GM21381 (cell line): Measurements from ENCODE around the gene RNPS1.
A peak's percentile ranks its signal among the peaks of the same experiment; 100 is the strongest.

Source experiments
- ATAC-seq: cut with Tn5 transposase; IDR thresholded peaks from one replicate; pipeline ENCODE4 v1.9.1; 2021; ENCODE audit warnings: mild to moderate bottlenecking, moderate library complexity; ENCODE audit not compliant: unreplicated experiment

The RNPS1 gene

DNA sequence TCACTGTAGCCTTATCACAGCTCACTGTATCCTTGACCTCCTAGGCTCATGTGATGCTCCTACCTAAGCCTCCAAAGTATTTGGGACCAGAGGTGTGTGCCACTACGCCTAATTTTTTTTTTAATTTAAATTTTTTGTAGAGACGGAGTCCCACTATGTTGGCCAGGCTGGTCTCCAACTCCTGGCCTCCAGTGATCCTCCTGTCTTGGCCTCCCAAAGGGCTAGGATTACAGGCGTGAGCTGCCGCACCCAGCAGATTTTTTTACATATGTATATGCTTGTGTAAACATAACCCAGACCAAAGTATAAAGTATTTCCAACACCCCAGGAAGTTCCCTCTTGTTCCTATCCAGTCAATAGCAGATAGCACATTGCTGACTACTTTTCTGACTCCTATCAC lies 51.6 kb downstream of the RNPS1 start:
- no peak for ATAC-seq

GRCh38 chr16:2214719-2214968 lies 53.3 kb downstream of the RNPS1 start, which contains the start of gene PGP:
Gene PGP (minus strand): TSS chr16:2214840. CDS start chr16:2214777, 63 bp downstream.
- peak; percentile 78 for ATAC-seq

GRCh38 chr16:2213817-2214718 lies 53.9 kb downstream of the RNPS1 start:
- ATAC-seq, result peak; percentile 1

DNA sequence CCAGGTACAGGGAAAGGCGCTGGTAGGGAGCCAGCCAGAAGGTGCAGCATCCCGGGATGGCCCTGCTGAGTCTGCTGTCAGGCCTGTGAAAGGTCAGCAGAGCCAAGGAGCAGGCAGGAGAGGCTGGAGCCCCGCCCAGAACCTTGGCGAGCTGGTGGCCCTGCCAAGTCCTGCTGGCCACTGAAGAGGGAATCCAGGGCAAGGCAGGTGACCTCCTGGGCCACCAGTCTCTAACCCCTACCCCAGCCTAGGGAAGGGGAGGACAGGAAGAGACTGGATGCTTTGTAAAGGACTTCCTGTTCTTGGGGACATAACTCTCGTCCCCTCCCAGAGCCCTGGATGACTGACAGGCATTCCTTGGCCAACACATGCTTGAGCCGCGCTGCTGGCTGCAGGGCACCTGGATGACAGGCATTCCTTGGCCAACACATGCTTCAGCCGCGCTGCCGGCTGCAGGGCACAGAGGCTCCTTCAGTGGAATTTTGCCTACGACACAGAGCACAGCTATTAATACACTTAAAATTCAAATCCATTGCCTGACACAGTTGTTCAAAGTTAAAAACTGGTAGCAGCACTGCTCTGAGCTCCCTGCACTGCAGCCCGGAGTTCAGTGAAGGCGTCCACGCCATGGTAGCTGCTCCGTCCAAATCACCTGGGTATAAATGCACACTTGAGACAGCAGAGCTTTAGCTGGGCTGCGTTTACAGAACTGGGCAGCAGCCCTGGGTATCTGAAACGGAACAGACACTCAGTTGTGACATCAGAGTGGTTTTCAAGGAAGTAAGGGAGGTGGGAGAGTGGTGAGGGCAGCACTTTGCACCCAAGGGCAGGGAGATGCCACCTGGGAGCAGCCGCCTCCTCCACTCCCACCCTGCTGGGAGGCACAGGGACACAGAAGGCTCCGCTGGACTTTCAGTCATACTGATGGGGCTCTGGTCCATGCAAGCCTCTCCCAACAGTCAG lies 55.3 kb downstream of the RNPS1 start:
- ATAC-seq, result no peak

- no peak for ATAC-seq
Measured at GRCh38 chr16:2211923-2212347, 56.0 kb downstream of the RNPS1 start.

DNA sequence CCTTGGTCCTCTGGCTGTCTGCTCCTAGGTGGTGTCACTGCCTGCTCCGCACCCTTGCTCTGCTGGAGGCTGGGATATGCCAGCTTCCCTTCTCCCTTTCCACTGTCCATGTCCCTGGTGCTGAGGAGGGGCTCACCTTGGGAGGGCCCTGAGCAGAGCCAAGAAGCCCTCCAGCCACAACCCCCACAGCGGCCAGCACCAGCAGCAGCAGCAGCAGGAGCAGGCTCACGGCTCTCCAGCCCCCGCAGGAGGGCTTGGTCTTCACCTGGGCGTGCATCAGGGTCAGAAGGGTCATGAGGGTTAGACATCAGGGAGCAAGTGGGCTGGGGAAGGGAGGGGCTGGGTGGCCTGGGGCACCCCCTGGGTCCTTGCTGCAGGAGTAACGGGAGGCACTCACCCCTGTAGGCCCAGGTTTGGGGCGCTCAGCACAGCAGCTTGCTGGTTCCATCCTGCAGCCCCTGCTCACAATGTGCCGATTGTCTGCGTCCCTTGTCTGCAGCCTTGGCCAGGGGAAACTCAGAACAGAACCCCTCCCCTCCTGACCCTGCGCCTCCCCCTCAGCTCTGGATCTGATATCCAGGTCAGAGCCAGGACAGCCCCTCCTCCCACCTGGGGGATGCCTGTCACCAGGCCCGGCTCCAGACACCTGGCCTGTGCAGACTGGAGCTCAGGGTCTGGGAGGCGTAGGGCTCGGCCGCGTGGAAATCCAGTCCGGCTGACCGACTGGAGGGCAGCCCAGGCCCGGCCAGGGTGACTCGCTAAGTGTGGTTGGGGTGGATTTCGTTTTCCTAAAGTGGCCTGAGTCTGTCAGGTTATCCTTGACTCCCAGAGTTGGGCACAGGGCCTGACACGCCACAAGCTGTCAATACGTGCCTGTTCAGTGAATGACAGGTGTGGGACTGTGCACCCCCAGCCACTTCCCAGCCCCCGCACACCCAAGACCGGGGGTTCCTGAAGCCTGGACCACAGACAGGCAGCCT lies 57.2 kb downstream of the RNPS1 start, which contains the start of gene BRICD5:
TSS of gene BRICD5 (minus strand) at position 478 of the 980 bp plus-strand sequence. CDS start at position 448, 30 bp downstream.
- no peak for ATAC-seq

GRCh38 chr16:2210009-2210332 lies 58.0 kb downstream of the RNPS1 start:
- no peak for ATAC-seq

DNA sequence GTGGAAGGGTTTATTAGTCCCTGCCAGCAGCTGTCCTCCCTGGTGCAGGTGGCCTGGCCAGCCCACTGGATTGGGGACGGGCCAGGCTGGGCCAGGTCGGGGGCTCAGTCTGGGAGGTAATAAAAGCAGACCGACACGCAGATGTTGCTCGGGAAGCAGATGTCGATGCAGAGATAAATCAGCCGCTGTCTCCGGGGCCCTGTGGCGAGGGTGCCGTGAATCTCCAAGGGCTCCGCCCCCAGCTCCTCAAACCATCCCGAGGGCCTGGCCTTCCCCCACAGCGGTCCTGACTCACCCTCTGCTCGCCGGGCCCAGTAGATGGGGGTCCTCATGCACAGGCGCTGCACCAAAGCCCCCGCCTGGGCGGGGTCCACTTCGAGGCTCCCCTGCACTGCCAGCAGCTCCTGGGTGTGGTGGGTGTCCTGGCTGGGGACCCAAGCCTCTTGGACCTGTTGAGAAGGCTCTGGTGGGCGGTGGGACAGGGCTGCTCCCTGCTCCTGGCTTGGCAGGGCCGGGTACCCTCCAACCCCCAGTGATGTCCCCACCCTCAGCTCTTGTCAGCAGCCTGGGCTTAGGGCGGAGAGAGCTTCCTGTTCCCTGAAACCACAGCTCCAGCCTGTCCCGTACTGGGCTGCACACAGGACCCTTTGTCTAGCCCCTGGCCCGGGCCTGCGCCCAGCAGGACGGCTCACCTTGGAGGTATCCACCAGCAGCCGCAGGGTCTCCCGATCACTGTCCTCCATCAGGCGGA lies 58.5 kb downstream of the RNPS1 start:
- no peak for ATAC-seq

GRCh38 chr16:2208772-2209171 lies 59.2 kb downstream of the RNPS1 start:
- no peak for ATAC-seq

- ATAC-seq, result no peak
Measured at GRCh38 chr16:2208308-2208707, 59.6 kb downstream of the RNPS1 start.

DNA sequence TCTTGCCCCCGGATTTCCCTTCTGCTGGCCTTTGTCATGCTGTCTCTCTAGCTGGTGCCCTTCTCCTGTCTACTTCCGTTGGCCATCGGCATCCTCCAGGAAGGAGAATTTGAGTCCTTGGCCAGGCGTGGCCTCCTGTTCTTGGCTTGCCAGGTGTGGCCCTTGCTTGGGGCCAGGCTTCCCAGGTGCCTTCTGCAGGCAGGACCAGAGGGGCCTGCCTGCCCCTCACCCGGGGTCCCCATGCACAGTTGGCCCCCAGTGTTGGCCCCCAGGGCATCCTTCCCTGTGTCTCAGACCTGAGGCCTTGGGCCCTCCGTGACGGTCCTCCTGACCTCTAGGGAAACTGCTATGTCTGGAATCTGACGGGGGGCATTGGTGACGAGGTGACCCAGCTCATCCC lies 60.1 kb downstream of the RNPS1 start:
- no peak for ATAC-seq

GRCh38 chr16:2206780-2207433 lies 61.0 kb downstream of the RNPS1 start:
- no peak for ATAC-seq

GRCh38 chr16:2206420-2206779 lies 61.5 kb downstream of the RNPS1 start:
- ATAC-seq, result no peak

DNA sequence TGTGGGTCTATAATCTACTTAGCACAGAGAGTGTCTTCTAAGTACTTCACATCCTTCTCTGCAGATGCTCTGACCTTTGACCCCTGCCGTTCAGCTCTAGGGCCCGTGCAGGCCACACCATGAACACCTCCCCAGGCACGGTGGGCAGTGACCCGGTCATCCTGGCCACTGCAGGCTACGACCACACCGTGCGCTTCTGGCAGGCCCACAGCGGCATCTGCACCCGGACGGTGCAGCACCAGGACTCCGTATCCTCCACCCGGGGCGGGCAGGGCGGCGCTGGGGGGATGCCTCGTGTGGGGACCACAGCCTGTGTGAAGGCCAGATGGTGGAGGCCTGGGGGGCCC lies 62.0 kb downstream of the RNPS1 start:
- ATAC-seq, result peak; percentile 10

DNA sequence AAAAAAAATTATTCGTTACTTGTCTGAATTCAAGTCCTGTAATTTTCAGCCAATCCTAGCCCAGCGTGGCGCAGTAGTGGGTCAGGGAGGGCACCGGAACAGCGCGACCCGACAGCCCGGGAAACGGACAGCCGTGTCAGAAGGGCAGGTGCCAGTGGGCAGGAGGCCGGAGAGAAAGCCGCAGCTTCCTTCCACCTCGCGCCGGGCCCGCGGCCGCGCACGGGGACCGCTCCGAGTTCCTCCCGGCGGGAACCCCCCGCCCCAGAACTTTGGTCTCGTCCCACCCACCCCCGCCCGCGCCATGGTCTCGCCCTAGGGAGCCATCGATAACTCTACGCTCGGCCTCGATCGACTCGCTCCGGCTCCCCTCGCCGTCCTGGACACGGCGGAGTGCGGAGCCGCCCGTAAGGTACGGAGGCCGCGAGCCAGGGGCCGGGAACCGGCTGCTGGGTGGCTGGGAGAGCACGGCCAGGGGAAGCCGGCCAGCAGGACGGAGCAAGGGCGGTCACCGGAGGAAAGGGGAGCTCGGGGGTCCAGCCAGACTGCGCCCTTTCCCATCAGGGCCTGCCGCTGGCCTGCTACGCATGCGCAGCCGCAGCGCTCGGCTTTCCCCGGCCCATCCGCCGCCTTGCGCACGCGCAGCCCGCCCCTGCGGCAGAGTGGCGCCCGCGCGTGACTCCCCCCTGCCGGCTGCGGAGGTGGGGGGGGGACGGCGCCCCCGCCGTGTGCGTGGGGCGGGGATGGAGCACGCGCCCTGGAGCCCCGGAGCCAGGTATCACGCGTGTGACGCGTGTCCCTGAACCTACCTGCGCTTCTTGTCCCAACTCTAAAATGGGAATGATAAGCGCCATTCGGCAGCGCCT lies 62.6 kb downstream of the RNPS1 start, which contains the start of gene MLST8:
TSS of gene MLST8 (plus strand) at position 351 of the 863 bp plus-strand sequence. CDS start 632 bp downstream, outside the sequence.
- ATAC-seq, result peak; percentile 71

DNA sequence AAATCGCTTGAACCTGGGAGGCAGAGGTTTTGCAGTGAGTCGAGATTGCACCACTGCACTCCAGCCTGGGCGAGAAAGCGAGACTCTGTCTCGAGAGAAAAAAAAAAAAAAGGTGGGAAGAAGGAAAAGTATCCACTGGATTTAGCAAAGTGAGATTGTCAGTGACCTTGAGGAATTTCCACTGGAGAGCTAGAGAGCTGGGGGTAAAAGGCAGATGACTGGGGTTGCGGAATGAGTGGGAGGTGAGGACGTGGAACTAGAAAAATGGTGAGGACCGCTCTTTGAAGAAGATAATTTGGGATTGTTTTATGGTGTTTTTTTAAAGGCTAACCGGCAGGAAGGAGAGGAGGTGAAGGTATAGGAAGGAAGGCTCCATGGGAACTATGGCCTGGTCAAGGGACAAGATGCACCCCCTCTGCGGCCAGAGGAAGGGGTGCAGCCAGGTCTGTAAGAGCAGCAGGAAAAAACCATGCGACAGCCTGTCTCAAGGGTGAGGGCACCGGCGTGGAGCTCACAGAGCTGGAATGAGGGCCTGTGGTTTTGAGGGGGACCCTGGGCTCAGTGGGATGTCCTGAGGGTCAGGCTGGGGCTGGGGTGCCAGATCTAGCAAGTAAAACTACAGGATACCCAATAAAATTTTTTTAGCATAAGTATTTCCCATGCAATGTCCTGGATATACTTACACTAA lies 63.4 kb downstream of the RNPS1 start:
- ATAC-seq, result no peak
